ENCODE results near the gene GAGE10.
"Not testable (repeated sequence)": the region's sequence is repeated elsewhere in the genome, so short reads cannot be mapped to it uniquely, and the experiment has no call there.

Gene GAGE10

DNA sequence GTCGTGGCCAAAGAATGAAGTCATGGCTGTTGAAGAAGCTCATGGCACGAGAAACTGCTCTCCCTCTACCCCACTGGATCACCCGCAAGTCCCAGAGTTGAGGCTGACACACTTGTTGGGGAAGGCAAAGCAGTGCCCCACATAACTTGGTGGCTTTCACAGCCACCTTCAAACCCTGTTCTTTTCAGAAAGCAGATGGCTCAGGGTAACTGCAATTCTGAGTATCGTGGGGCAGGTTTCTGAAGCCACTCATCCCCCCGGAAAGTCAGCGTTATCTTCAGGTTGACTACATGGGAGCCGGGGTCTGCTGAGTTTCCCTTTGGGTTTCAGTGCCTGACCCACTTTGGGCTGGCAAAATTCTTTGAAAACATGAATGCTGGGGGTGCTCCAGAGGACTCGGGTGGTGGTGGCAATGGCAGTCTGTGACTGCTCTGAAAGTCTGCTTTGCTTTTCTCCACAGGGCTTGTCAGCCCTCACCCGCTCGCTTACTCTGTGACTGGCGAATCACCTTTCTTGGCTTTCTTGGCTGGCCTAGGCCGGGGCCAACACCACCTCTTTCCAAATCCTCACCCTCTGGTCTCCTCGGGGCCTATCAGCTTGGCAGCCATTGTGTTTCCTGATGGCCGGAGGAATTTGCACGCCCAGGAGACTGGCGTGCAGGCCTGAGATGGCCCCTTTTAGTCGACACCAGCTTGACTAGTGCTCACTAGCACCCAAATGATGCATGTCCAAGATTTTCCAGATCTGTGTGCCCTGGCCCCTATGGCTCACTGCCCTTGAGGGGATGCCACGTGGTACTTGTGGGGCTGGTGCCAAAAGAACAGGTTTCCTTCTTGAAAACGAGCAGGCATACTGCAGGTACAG is 26.5 kb upstream of the GAGE10 start:
- no peak for DNase-seq

DNA sequence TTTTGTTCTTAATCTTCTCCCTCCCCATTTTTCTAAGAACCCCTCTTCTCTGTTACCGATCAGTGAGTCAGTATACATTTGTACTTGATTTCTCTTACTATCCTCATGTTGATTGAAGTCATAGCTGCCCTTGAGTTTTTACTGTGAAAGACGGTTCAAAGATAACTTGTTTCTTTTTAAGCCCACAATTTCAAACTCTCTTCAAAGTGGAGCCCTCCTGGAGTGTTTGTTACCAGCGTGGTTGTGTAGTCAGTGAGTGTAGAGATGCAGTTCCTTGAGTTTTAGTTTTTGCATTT is 26.0 kb upstream of the GAGE10 start:
- peak in 1 of 2 donors; percentile 19 for DNase-seq

DNA sequence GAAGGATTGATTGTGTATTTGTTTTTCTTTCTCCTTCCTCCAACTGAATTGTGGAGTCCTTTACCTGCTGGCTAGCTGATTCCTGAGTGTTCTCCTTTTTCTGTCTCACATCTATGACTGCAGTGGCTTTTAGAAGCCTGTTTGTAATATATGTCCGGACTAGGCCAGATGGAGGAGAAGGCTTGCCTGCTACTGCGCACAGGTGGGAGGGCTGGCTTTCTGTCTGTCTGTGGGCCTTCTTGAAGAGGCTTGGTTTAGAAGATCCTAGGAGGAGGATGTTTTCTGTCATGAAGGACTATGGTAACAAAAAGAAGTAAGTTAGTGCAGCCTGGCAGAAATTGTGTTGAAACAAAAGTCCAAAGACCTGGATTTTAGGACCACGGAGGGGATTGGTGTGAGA is 25.4 kb upstream of the GAGE10 start:
- no peak for DNase-seq

DNA sequence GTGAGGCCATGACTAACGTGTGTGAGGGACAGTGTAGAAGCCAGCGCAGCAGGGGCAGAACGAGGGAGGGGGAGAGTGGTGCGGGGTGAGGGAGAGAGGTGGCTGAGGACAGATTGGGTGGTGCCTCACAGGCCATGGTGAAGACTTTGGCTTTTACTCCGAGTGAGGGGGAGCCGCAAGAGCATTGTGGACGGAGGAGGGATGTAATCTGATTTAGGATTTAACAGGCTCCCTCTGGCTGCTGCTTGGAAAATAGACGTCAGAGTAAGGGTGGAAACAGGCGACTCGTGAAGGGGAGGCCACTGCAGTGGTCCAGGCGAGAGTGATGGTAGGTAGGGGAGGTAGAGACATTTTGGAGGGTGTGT is 20.8 kb upstream of the GAGE10 start:
- DNase-seq: no peak

DNA sequence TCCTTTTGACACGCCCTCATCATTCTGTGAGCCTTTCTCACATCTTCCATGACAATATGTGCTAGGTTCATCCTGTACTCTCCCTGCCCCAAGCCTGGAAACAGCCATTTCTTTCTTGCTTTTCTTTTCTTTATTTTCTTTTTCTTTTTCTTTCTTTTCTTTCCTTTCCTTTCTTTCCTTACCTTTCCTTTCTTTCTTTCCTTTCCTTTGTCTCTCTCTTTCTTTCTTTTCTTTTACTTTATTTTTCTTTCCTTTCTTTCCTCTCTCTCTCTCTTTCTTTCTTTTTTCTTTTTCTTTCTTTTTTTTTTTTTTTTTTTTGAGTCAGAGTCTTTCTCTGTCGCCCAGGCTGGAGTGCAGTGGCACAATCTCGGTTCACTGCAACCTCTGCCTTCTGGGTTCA is 19.2 kb upstream of the GAGE10 start:
- no peak for DNase-seq

DNA sequence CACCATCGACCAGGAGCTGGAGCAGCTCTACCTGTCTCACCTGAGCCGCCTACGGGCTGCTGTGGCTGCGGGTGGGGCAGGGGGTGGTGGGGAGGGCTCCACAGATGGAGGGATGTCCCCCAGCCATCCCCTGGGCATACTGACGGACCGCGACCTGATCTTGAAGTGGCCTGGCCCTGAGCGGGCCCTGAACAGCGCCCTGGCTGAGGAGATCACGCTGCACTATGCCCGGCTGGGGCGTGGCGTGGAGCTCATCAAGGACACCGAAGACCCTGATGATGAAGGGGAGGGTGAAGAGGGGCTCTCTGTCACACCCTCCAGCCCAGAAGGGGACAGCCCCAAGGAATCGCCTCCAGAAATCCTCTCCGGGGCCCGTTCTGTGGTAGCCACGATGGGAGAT is 17.3 kb upstream of the GAGE10 start:
- no peak for DNase-seq

DNA sequence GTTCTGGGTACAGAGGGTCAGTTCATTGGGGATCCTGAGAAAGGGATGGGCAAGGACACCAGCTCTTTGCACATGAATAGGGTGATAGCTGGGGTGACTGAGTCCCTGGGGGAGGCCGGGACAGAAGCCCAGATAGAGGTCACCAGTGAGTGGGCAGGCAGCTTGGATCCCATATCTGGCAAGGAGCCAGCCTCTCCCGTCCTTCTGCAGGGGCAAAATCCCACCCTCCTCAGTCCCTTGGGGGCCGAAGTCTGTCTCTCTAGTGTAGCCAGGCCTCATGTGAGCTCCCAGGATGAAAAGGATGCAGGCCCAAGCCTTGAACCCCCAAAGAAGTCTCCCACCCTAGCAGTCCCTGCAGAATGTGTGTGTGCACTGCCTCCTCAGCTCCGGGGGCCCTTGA is 16.9 kb upstream of the GAGE10 start:
- DNase-seq: no peak

DNA sequence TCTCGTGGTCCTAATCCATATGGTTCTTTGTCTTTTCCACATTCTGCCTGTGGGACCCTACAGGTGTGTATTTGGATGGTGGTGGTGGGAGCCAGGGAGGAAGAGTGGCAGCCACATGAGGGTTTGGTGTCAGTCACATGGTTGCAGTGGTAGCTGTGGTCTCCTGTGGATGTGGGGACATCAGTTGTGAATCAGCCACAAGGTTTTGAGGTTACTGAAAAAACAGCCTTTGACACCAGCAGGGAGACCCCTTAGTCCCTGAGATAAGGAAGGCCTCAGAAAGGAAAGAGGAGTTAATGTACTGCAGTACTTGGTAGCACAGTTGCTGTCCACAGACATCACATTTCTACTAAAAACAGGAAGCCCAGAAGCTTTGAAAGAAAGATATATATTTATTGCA is 15.8 kb upstream of the GAGE10 start:
- DNase-seq: no peak

DNA sequence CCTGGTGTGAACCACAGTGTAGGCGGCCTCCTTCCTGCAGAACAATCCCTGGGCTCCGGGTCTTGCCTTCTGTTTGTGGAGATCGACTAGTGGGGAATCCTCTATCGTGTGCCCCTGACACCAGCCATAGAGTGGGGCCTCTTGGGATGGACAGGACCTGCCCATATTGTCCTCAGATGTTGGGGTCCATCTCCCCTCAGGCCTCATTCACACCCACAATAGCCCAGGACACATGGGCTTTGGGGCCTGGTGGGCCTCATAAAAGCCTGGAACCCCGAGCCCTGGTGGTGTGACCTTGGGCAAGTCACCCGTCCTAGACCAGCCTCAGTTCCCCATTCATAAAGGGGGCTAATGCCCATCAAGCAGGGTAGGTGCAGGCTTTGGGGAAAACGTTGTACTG is 13.2 kb upstream of the GAGE10 start:
- no peak for DNase-seq

DNA sequence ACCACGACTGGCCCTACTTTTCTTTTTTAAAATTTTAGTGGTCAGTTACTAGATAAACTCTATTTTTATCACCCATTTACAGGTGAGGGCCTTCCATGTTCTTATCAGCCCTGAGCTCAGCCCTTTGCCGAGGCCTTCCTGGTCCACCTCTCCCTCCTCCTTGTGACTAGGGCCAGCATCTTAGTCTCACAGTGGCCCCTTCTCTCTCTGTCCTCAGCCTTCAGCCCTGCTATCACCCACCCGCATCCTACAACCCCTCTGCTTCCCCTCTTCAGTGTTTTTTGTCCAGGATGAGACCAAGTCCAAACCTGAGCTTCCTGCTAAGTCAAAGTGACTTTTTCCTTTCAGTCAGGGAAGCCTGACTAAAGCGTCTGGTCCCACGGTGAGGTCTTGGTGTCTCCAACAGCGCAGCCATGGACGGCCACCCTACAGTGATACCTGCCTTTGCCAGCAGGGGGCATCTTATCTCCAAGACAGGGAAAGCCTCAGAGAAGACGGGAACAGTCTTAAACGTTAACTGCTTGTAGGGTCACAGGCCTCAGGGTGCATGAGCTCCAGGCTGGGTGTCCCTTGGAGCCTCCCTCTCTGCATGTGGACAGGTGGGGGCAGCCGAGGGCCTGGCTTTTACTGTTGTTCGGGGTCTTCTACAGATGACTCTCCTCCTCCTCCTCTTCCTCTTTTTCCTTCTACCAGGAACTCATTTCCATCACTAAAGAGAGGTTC is 11.7 kb upstream of the GAGE10 start:
- peak; percentile 67 for DNase-seq

DNA sequence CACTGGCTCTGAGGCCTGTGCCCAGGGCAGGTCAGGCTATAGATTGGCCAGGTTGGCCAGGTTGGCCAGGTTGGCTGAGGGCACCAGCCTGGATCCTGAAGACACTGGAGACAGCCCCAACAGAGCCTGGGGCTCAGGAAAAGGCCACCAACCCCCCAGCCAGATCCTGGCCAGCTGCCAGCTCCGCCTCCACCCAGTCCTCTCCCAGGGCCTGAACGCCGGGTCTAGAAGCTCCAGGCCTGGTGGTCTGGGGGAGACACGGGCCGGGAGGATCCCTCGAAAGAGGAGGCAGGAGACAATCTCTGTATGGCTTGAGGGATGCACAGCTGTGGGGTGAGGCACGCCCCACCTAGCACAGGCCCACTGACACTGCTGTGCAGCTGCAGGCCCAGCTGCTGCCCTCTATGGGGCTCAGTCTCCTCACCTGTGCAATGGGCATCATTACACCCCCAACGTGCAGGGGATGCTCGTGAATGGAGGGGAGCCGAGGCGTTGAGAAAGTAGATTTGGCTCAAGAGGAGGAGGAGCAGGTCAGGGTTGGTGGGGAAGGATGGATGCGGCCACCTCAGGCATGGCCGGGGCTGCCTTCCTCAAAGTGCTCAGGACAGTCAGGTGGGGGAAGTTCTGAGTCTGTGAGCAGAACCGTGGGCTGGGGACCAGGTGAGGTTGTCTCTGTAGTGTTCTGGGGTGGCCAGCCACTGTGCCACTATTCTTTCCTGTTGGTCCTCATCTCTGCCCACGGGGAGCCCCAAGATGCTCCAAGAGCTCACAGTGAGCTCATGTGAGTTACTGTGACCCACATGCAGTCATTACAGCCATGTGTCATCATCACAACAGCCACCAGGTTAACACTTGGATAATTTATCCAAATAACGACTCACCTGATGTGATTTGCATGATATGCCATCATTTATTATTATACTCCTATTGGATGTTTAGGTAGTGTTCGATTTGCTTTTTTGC is 10.8 kb upstream of the GAGE10 start:
- DNase-seq: no peak

DNA sequence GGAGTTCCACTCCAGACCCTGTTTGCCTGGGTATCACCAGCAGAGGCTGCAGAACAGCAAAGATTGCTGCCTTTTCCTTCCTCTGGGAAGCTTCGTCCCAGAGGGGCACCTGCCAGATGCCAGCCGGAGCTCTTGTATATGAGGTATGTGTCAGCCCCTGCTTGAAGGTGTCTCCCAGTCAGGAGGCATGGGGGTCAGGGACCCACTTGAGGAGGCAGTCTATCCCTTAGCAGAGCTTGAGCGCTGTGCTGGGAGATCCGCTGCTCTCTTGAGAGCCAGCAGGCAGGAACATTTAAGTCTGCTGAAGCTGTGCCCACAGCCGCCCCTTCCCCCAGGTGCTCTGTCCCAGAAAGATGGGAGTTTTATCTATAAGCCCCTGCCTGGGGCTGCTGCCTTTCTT is 4.2 kb upstream of the GAGE10 start:
- not testable (repeated sequence) for DNase-seq

DNA sequence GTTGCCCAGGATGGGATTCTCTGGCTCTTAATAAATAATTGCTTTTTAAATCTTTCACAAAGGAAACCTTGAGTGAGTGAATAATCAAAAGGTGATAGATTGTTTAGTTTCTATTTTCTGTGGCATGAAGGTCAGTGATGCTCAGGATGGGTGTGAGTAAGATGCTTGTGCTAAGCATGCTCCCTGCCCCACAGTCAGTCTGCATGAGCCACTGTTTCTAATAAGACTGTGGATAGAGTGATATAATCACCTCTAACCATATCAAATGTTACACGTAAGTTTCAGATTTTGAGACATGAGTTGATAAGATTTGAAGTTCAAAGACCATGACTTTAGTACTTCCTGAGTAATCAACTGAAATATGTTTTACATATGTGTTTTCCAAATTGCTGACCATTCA is 2.7 kb upstream of the GAGE10 start:
- DNase-seq: no peak

DNA sequence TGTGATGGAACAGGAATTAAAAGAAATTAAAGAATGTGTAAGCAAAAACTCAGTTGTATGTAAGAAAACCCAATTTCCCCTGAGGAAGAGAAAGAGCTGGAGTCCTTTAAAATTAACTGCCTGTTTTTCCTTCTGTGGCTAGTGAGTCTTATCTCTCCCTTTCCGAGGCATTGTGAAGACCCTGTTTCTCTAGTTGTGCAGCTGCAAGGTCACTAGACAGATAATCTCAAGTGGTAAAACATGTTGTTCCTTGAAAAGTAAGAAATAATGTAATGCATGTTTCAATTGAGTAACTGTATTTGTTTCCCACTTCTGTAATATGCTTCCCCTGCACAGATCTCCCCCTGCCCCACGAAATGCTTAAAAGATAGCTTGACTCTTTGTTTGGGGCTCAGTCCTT is 4.3 kb downstream of the GAGE10 start:
- not testable (repeated sequence) for DNase-seq

DNA sequence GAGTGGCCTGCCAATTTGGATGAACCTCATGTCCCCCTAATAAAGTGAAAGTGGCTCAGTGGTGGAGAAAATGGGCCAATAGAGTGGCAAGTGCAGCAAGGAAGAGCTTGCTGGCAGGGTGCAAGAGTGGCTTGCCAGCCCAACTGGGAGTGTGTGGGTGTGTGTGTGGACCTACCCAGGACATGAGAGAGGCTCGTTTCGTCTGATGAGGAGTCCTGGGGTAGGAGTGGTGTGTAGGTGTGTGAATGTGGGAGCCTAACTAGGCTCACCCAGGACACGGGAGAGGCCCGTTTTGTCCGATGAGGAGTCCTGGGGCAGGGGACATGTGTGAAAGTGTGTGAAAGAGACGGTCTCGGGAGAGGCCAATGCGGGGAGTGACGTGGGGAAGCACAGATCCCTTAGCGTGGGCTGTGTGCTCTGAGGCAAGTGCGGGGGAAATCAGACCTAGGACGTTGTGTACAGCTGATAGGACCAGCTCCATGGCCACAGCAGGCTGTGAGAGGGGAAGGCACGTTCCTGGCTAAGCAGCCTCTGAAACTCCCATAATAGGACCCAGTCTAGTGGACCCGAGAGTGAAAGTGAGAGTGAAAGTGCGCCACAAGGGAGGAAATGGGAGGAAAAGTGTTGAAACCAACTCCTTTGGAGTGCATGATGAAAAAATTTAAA is 5.3 kb downstream of the GAGE10 start:
- DNase-seq: peak; percentile 26 to 43

DNA sequence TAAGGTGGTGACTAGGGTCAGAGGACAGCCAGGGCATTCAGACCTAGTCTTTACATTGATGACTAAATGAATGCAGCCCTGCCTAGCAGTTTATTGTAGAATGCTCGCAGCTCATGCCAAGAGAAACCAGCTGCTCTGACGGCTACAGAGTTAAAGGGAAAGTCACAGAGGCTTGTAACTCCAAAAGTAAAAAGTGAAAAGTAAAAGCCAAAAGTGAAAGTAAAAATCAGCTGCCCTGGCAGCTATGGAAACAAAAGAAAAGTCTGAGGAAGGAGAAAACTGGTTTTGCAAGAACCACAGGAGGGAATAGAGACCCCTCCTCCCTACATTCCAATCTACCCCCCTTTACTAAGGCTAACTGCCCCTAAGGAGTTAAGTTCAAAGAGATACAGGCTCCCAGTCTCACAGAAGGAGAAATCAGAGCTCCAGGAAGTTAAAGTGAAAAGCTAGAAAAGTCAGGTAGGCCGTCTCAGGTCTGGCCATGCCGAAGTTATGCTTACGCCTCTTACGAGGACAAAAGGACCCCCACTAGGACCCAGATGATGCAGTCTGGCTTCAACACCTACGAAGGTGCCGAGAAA is 6.0 kb downstream of the GAGE10 start:
- peak in 1 of 2 donors; percentile 29 for DNase-seq

DNA sequence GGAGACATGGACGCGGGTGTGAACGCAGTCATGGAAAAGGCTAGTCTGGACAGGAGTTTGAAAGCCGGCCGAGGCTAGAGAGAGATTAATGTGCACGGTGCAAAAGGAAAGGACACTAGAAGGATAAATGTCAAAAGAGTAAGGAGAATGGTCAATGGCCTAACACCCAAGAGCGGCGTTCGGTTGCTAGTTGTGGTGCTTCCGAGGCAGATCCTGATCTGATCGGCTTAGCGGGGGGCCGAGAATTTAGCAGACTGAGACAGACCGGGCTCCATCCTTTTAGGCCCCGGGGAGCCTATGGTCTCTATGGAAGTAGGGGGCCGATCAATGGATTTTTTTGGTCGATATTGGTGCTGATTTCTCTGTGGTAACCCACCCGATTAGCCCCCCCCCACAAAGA is 6.9 kb downstream of the GAGE10 start:
- no peak for DNase-seq

DNA sequence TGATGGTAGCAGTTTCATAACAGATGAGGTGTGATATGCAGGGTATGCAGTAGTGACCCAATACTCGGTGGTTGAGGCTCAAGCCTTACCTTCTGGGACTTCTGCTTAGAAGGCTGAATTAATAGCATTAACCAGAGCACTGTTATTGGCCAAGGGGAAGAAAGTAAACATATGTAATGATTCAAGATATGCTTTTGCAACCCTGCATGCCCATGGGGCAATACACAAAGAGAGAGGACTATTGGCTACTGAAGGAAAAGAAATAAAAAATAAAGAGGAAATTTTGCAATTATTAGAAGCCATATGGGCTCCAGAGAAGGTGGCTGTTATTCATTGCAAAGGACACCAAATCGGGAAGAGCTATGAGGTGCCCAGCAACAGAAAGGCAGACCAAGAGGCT is 8.7 kb downstream of the GAGE10 start:
- DNase-seq: no peak

DNA sequence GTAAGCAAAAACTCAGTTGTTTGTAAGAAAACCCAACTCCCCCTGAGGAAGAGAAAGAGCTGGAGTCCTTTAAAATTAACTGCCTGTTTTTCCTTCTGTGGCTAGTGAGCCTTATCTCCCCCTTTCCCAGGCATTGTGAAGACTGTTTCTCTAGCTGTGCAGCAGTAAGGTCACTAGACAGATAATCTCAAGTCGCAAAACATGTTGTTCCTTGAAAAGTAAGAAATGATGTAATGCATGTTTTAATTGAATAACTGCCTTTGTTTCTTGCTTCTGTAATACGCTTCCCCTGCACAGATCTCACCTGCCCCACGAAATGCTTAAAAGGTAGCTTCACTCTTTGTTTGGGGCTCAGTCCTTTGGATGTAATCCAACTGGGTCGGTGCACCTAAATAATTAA is 12.6 kb downstream of the GAGE10 start:
- DNase-seq: no peak

DNA sequence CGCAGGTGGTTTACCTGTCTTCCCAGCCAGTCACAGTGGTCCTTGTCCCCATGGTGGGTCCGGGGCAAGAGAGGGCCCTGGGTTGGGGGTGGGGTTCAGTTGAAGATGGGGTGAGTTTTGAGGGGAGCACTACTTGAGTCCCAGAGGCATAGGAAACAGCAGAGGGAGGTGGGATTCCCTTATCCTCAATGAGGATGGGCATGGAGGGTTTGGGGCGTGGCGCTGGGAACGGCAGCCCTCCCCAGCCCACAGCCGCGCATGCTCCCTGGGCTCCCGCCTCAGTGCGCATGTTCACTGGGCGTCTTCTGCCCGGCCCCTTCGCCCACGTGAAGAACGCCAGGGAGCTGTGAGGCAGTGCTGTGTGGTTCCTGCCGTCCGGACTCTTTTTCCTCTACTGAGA is 18.3 kb downstream of the GAGE10 start, which contains the start of gene GAGE12J:
Gene GAGE12J (plus strand): TSS at position 301 of the 400 bp plus-strand sequence. CDS start 1,157 bp downstream, outside the sequence.
- DNase-seq: not testable (repeated sequence)

DNA sequence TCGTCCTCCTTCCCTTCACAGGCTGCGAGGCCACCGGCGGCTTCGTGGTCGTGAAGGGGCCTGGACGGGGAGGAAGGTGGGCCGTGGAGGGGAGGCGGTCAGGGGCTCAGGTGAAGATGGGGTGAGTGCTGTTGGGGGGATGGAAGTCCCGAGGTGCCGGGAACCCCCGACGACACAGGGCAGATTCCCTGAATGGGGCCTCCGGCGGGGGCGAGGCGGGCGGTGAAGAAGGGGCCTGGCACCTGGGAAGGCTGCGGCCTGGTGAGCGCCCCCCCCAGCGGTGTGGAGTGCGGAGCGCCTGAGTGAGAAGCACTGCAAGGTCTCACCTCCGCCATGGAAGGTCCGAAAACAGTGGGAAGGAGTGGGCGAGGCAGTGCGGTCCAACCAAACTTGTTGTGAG is 18.8 kb downstream of the GAGE10 start:
- not testable (repeated sequence) for DNase-seq

DNA sequence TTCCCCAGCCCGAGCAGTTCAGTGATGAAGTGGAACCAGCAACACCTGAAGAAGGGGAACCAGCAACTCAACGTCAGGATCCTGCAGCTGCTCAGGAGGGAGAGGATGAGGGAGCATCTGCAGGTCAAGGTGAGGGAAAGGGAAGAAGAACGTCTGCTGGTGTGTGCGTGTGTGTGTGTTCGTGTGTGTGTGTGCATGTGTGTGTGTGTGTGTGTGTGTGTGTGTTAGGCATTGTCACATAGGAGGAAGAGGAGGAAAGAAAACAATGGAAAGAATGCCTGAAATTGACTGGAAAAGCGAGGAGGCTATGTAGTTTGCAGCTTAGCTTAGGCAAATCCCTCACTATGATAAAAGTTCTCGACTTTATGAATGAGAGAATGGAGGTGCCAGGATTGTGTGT is 20.3 kb downstream of the GAGE10 start:
- not testable (repeated sequence) for DNase-seq

Data from CD4-positive, alpha-beta T cell treated with Interleukin-4 for 1 hour (primary cell).